Measurements from ENCODE around the gene LRRC45. TPM values are rescaled to one million over a fixed set of nuclear protein-coding genes. Genes with fewer than 3 reads are reported as not detected.
A peak's percentile ranks its signal among the peaks of the same experiment; 100 is the strongest.

LRRC45 gene
- total and polyA plus RNA-seq, 9 of the 15 experiments (the other 6 are each of a cell fraction or from before 2014, with no cell fraction given) = 3.5 to 21.5 (median 11.2) TPM; not detected in 2

DNA sequence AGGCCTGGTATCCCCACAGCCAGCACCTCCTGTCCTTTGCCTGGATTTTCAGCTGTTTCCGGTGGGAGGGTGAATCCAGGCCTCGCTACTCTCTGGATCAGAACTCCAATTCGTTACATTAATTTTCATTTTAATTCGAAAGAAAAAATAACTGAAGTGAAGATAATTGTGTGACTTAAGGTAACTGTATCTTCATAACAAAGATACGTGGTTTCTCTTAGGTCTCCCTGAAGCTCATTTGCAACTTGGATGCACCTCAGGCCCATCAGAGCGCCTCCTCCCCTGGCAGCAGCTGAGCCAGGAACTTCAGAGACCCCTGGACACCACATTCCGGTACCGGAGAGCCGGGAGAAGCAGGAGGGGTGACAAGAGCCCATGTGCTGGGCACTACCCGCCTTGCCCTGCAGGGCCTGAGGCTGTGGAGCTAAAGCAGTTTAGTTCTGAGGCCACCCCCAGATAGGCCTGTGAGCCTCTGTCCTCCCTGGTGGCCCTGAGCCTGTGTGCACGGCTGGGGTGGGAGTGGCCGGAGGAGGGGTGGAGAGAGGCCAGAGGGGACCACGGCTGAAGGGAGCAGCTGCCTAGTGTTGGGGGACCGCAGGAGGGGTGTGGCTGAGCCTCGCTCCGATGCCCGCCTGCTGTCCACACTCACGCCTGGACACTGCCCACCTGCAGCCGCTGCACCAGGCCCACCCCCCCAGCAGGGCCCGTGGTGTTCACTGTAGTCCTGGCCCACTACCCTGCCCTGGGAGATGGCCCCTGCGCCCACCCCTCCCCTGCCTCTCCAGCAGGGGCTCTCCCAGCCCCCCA is 53.9 kb downstream of the LRRC45 start (continued):
- TF ChIP-seq HMGN3 (IDR thresholded peaks at IDR 0.05; ENCODE audit: borderline replicate concordance, extremely low read depth, insufficient read length, low read depth, low read length) = peak; percentile 70
- 0 out of 2 replicates have a peak, but pooled peaks have one; percentile 18 for TF ChIP-seq NCOR1 (IDR thresholded peaks at IDR 0.05)
- peak; percentile 63 for TF ChIP-seq CCNT2 (IDR thresholded peaks at IDR 0.05; ENCODE audit: borderline replicate concordance, extremely low read depth, insufficient read length, low read depth, low read length)
- TF ChIP-seq RBM22 (IDR thresholded peaks at IDR 0.05; ENCODE audit: low read depth, low read length, poor library complexity, severe bottlenecking) = peak; percentile 89
- no peak for TF ChIP-seq TAF15 (IDR thresholded peaks at IDR 0.05; ENCODE audit: low read depth, low read length)
- TF ChIP-seq ILF3 (IDR thresholded peaks at IDR 0.05; ENCODE audit: borderline replicate concordance) = peak; percentile 30; the same call in 1 of the 2 replicates
- TF ChIP-seq POLR2G (IDR thresholded peaks at IDR 0.05; ENCODE audit: low read depth, low read length) = peak; percentile 70
- TF ChIP-seq FIP1L1 (IDR thresholded peaks at IDR 0.05; ENCODE audit: low read depth, low read length, poor library complexity, severe bottlenecking) = peak; percentile 48
- no peak for TF ChIP-seq LCOR (CRISPR knock-in tag; IDR thresholded peaks at IDR 0.05)
- peak; percentile 2; the same call in 1 of the 2 replicates for TF ChIP-seq CBX1 (IDR thresholded peaks at IDR 0.05; ENCODE audit: low read depth)
- TF ChIP-seq TBL1XR1 (IDR thresholded peaks at IDR 0.05; ENCODE audit: low read length in 2 of 2) = 0 out of 4 replicates have a peak, but pooled peaks of 1 of the 2 experiments have one; percentile 15
- no peak for TF ChIP-seq ZFP30 (CRISPR knock-in tag; IDR thresholded peaks at IDR 0.05; ENCODE audit: borderline replicate concordance)
- 0 out of 2 replicates have a peak, but pooled peaks have one; percentile 6 for TF ChIP-seq NFIC (IDR thresholded peaks at IDR 0.05)
- no peak for TF ChIP-seq ZNF592 (IDR thresholded peaks at IDR 0.05)
- 0 out of 2 replicates have a peak, but pooled peaks have one; percentile 8 for TF ChIP-seq HBP1 (CRISPR knock-in tag; IDR thresholded peaks at IDR 0.05)
- TF ChIP-seq, protein P1, sequence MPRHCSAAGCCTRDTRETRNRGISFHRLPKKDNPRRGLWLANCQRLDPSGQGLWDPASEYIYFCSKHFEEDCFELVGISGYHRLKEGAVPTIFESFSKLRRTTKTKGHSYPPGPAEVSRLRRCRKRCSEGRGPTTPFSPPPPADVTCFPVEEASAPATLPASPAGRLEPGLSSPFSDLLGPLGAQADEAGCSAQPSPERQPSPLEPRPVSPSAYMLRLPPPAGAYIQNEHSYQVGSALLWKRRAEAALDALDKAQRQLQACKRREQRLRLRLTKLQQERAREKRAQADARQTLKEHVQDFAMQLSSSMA (CRISPR knock-in tag; IDR thresholded peaks at IDR 0.05) = no peak
- TF ChIP-seq SUPT5H (IDR thresholded peaks at IDR 0.05) = peak; percentile 13
- no peak for TF ChIP-seq DMBX1 (CRISPR knock-in tag; IDR thresholded peaks at IDR 0.05; ENCODE audit: borderline replicate concordance)
- TF ChIP-seq POLR2AphosphoS2 (IDR thresholded peaks at IDR 0.05; ENCODE audit: low read length) = peak; percentile 86
- peak; percentile 45; the same call in 1 of the 2 replicates for TF ChIP-seq MYNN (IDR thresholded peaks at IDR 0.05)
- no peak for TF ChIP-seq MYNN (CRISPR knock-in tag; IDR thresholded peaks at IDR 0.05)
